HepG2 (cell line): ENCODE measurements around the gene ZNF831. TPM values are rescaled to one million over a fixed set of nuclear protein-coding genes. Genes with fewer than 3 reads are reported as not detected.

ENCODE experiments used
- ATAC-seq: fragments of 200-7000 bp; cut with Tn5 transposase; 3 replicates; pipeline ENCODE4 v1.9.1; 2020; ENCODE audit warnings: mild to moderate bottlenecking, moderate library complexity
- BruUV-seq: library from RNA; stranded (reverse); fragments of 400-500 nt; replicated peaks from 2 replicates; lab custom pipeline; 2021; lab: Mats Ljungman, UMichigan
- CTCF ChIA-PET: fragments of 300-600 bp; formaldehyde crosslinking; extraction: SDS; loops from one replicate; lab custom pipeline; 2021; ENCODE audit warnings: low total read pairs, inconsistent platforms, low intra/inter-chr PET ratio; lab: Yijun Ruan, JAX
- POLR2A ChIA-PET: fragments of 350-600 bp; sonication (Branson Sonifier 250); formaldehyde crosslinking; loops from one replicate; lab custom pipeline; 2020; ENCODE audit warnings: antibody characterized with exemption, inconsistent platforms; lab: Yijun Ruan, JAX
- DNase-seq: peaks from one replicate; pipeline ENCODE4 v3.0.0-alpha.2; 2015; ENCODE audit warnings: low spot score
- FAIRE-seq: peaks from 3 replicates; lab custom pipeline; 2011; peaks lifted over from hg19 to GRCh38; lab: Jason Lieb, UNC
- H2AFZ ChIP-seq: one replicate; pipeline ENCODE4 v1.6.1; 2011; ENCODE audit warnings: low read length, inconsistent platforms
- H3K27ac ChIP-seq: fragments of 300-600 bp; 3 replicates; pipeline ENCODE4 v1.8.0; 2011; ENCODE audit warnings: mixed run types, mild to moderate bottlenecking, mixed read lengths, low read length, inconsistent platforms; ENCODE audit not compliant: insufficient read depth; ENCODE audit errors: extremely low read length
- H3K27me3 ChIP-seq, 2 experiments: fragments of 200-600 bp in 1 of 2; 2 replicates in 1 of 2; 3 replicates in 1 of 2; pipeline versions ENCODE4 v1.6.0 to v1.8.0; 2011; ENCODE audit warnings: low read length in 2 of 2, mild to moderate bottlenecking in 2 of 2, moderate library complexity in 2 of 2, inconsistent platforms in 1 of 2; ENCODE audit not compliant: insufficient read depth in 2 of 2, control insufficient read depth in 1 of 2
- H3K36me3 ChIP-seq, 2 experiments: fragments of 200-600 bp in 1 of 2; replicated peaks in 1 of 2; 2 replicates in 1 of 2; 3 replicates in 1 of 2; pipeline versions ENCODE4 v1.5.1 to v1.8.0; 2011; ENCODE audit warnings: low read length in 2 of 2, inconsistent platforms in 1 of 2; ENCODE audit not compliant: insufficient read depth in 2 of 2, control insufficient read depth in 1 of 2
- H3K4me1 ChIP-seq: 2 replicates; pipeline ENCODE4 v1.5.1; 2012; ENCODE audit warnings: low read length, inconsistent platforms; ENCODE audit not compliant: insufficient read depth
- H3K4me2 ChIP-seq: 2 replicates; pipeline ENCODE4 v1.6.0; 2011; ENCODE audit warnings: low read depth, low read length, inconsistent platforms
- H3K4me3 ChIP-seq, 3 experiments: fragments of 200-600 bp in 1 of 3; sonication (generic), shearing (Covaris generic) in 1 of 3; replicated peaks in 1 of 3; 2 replicates each; pipeline ENCODE4 v1.5.1; 2011 to 2016; ENCODE audit warnings: low read length in 3 of 3, inconsistent platforms in 2 of 3, low read depth in 2 of 3, mild to moderate bottlenecking in 2 of 3, control low read depth in 1 of 3, mixed read lengths in 1 of 3; ENCODE audit not compliant: insufficient read depth in 1 of 3
- H3K79me2 ChIP-seq: one replicate; pipeline ENCODE4 v1.6.1; 2011; ENCODE audit warnings: low read length, inconsistent platforms; ENCODE audit not compliant: insufficient read depth
- H3K9ac ChIP-seq: 2 replicates; pipeline ENCODE4 v1.6.0; 2011; ENCODE audit warnings: mild to moderate bottlenecking, low read depth, low read length, inconsistent platforms; ENCODE audit not compliant: insufficient read depth
- H3K9me3 ChIP-seq: 2 replicates; pipeline ENCODE4 v1.5.1; 2012; ENCODE audit warnings: mild to moderate bottlenecking, low read length
- H4K20me1 ChIP-seq: 2 replicates; pipeline ENCODE4 v1.6.0; 2011; ENCODE audit warnings: inconsistent platforms, mild to moderate bottlenecking, low read length, moderate library complexity; ENCODE audit not compliant: insufficient read depth
- CREB1 ChIP-seq, 2 experiments: fragments of 450-650 bp in 1 of 2; IDR thresholded peaks; 2 replicates each; pipeline ENCODE4 v1.6.1; 2016 to 2017; ENCODE audit warnings: control low read depth in 1 of 2, mild to moderate bottlenecking in 1 of 2, missing compliant biosample characterization in 1 of 2, missing genetic modification characterization in 1 of 2
- EP300 ChIP-seq, 3 experiments: sonication (generic) in 1 of 3; formaldehyde crosslinking in 1 of 3; IDR thresholded peaks; 2 replicates each; pipeline versions ENCODE4 v1.5.1 to v1.6.1; 2011 to 2020; ENCODE audit warnings: low read depth in 2 of 3, low read length in 2 of 3, borderline replicate concordance in 1 of 3, improper control_type of control experiment in 1 of 3, mild to moderate bottlenecking in 1 of 3, missing genetic modification reagents in 1 of 3, moderate library complexity in 1 of 3
- GABPA ChIP-seq, 2 experiments: IDR thresholded peaks; 2 replicates each; pipeline ENCODE4 v1.6.1; 2011 to 2016; ENCODE audit warnings: low read depth in 2 of 2, low read length in 1 of 2, missing biosample characterization in 1 of 2, missing genetic modification characterization in 1 of 2
- POGZ ChIP-seq: sonication (generic); formaldehyde crosslinking; IDR thresholded peaks from 2 replicates; pipeline ENCODE4 v1.4.0; 2020; ENCODE audit warnings: mild to moderate bottlenecking, missing genetic modification reagents
- PTBP1 ChIP-seq: fragments of 200-400 bp; formaldehyde crosslinking; IDR thresholded peaks from 2 replicates; pipeline ENCODE4 v1.6.1; 2018; ENCODE audit warnings: low read length, low read depth; ENCODE audit not compliant: poor library complexity, severe bottlenecking
- RORA ChIP-seq: sonication (generic); formaldehyde crosslinking; IDR thresholded peaks from 2 replicates; pipeline ENCODE4 v1.5.0; 2020; ENCODE audit warnings: mild to moderate bottlenecking, missing genetic modification reagents, moderate library complexity
- ZNF180 ChIP-seq: sonication (generic); formaldehyde crosslinking; IDR thresholded peaks from 2 replicates; pipeline ENCODE4 v1.4.0; 2020; ENCODE audit warnings: low read depth, missing genetic modification reagents, borderline replicate concordance
- ZNF441 ChIP-seq: sonication (generic); formaldehyde crosslinking; IDR thresholded peaks from 2 replicates; pipeline ENCODE4 v1.7.0; 2021; ENCODE audit warnings: missing genetic modification reagents, borderline replicate concordance
- ZNF766 ChIP-seq: sonication (generic); formaldehyde crosslinking; IDR thresholded peaks from 2 replicates; pipeline ENCODE4 v1.5.0; 2020; ENCODE audit warnings: missing genetic modification reagents, borderline replicate concordance
- ZNF782 ChIP-seq: sonication (generic); formaldehyde crosslinking; IDR thresholded peaks from 2 replicates; pipeline ENCODE4 v1.4.0; 2020; ENCODE audit warnings: missing genetic modification reagents, mild to moderate bottlenecking, borderline replicate concordance
- WGBS: methylation state at CpG from one replicate; pipeline ENCODE4 v1.1.6; 2017; ENCODE audit warnings: low lambda C conversion rate; 5-methylcytosine and 5-hydroxymethylcytosine counted together
- in situ Hi-C: cut with HindIII; loops from 2 replicates; pipeline ENCODE4 v1.10.0; 2017; ENCODE audit warnings: low pct_unique_long_range_greater_than_20kb; ENCODE audit not compliant: extremely low pct_ligation_motif_present
- intact Hi-C: fragments of 100-400 bp; cut with micrococcal nuclease; formaldehyde crosslinking; loops from one replicate; pipeline ENCODE4 v1.10.0; 2022; ENCODE audit not compliant: unreplicated experiment
- polyA plus RNA-seq, 8 experiments: library from polyadenylated mRNA; depleted of rRNA in 3 of 8; stranded (reverse) in 7 of 8; unstranded in 1 of 8; fragments of >200 nt; fragmentation: Illumina TruSeq in 4 of 8; extraction: Trizol in 4 of 8; gene quantifications; 2 replicates each; pipeline versions ENCODE4 v1.2.1 to v1.2.3, GENCODE V29; 2011 to 2016; ENCODE audit warnings: low read depth in 4 of 8, missing spikeins in 1 of 8, mixed read lengths in 1 of 8; ENCODE audit not compliant: insufficient read depth in 1 of 8
- total RNA-seq, 5 experiments: library from RNA; depleted of rRNA; stranded (reverse); fragments of >200 nt; fragmentation: Illumina TruSeq; extraction: Trizol; gene quantifications; 2 replicates each; pipeline ENCODE4 v1.2.3, GENCODE V29; 2016; ENCODE audit warnings: low read depth in 1 of 5
- TF ChIP-seq, protein P1 (sequence below): sonication (generic); formaldehyde crosslinking; IDR thresholded peaks from 2 replicates; pipeline ENCODE4 v1.8.0; 2022; ENCODE audit warnings: mild to moderate bottlenecking, missing genetic modification reagents; ENCODE audit not compliant: insufficient replicate concordance
- TF ChIP-seq, protein P2 (sequence below): sonication (generic); formaldehyde crosslinking; IDR thresholded peaks from 2 replicates; pipeline ENCODE4 v1.4.0; 2020; ENCODE audit warnings: low read depth, mild to moderate bottlenecking, missing genetic modification reagents

Gene ZNF831
- total and polyA plus RNA-seq, 2 of the 13 experiments (the other 11 are each of a cell fraction or from before 2014, with no cell fraction given): not detected

DNA sequence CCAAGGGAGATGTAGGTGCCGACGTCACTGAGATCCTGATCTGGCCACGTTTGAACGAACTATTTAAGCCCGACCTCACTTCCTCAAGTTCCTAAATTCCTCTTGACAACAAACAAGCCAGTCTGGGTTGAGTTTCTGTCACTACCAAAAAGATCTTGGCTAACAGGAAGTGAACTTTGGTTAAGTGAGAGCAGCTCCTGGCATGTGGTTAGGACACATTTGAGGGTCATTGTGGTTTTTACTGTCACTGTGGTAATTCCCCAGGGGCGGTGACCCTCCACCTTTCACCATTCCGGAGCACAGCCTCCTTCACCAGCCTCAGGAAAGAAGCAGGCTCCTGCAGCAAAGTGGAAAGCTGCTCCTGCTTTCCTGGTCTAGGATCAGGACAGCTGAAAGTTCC lies 43.1 kb upstream of the ZNF831 start:
- Histone ChIP-seq H3K27me3 (peaks cover 0 to 50% of the 10 kb centered on the region in 2 experiments; a peak in 2 of 5 replicates), H3K9me3 (0 out of 2 replicates have a peak, but pooled peaks cover 5% of the 10 kb centered on the region), H3K27ac (no peak overlapping the region), H3K4me1 (peaks cover 4% of the 10 kb centered on the region), H3K4me2 (no peak overlapping the region), H2AFZ (no peak overlapping the region), H3K4me3 (no peak overlapping the region), H3K36me3 (no peaks in the 10 kb centered on the region), H3K9ac (no peak overlapping the region), H4K20me1 (no peaks in the 10 kb centered on the region), H3K79me2 (no peaks in the 10 kb centered on the region)
- BruUV-seq: no TSS peak
- in situ Hi-C loops (no loop called here), intact Hi-C loops (no loop called here)
- no peak for DNase-seq
- ChIA-PET CTCF (no interaction called here), POLR2A (no interaction called here)
- no peak for ATAC-seq
- no peak for FAIRE-seq
- WGBS: 15% methylated on average over 7 of the region's 7 CpGs
- no peak for TF ChIP-seq ZNF782 (CRISPR knock-in tag)
- peak; percentile 41; the same call in 1 of the 2 replicates for TF ChIP-seq CREB1 (IDR thresholded peaks at IDR 0.05)
- no peak for TF ChIP-seq CREB1 (CRISPR knock-in tag; IDR thresholded peaks at IDR 0.05)
- no peak for TF ChIP-seq GABPA (IDR thresholded peaks at IDR 0.05; ENCODE audit: low read depth, low read length)
- 0 out of 2 replicates have a peak, but pooled peaks have one; percentile 30 for TF ChIP-seq GABPA (CRISPR knock-in tag; IDR thresholded peaks at IDR 0.05; ENCODE audit: low read depth)

DNA sequence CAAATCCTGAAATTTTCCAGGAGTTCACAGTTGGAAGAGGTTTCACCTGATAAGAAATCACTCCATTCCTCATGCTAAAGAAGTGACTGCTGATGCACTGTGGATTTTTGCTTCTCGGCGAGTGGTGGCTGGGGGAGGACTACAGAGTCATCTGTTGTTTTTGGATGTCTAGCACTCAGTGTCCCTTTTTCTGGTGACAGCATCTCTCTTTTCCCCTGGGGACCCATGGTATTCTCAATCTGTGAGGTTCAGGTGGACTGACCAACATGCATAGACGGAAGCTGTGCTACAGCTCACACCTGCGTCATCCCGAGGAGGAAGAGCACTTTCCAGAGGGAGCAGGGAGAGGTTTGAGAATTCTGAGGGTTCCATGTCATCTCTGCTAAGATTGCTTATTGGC lies 42.7 kb upstream of the ZNF831 start:
- no peak for DNase-seq
- Histone ChIP-seq H3K9ac (no peak overlapping the region), H3K4me1 (peaks cover 9% of the 10 kb centered on the region), H3K27ac (no peak overlapping the region), H3K27me3 (peaks cover 0 to 50% of the 10 kb centered on the region in 2 experiments; a peak in 2 of 5 replicates), H3K4me2 (no peak overlapping the region), H3K9me3 (0 out of 2 replicates have a peak, but pooled peaks cover 5% of the 10 kb centered on the region), H4K20me1 (no peaks in the 10 kb centered on the region), H2AFZ (no peak overlapping the region), H3K4me3 (no peak overlapping the region), H3K79me2 (no peaks in the 10 kb centered on the region), H3K36me3 (no peaks in the 10 kb centered on the region)
- intact Hi-C loops (no loop called here), in situ Hi-C loops (no loop called here)
- no peak for FAIRE-seq
- POLR2A ChIA-PET: no interaction called here
- no peak for ATAC-seq
- 53% methylated on average over 5 of the region's 5 CpGs for WGBS
- no TSS peak for BruUV-seq
- CTCF ChIA-PET: no interaction called here
- TF ChIP-seq POGZ (CRISPR knock-in tag) (no peak), RORA (no peak), EP300 (IDR thresholded peaks at IDR 0.05; ENCODE audit: low read depth in 2 of 2, low read length in 2 of 2) (no peak), EP300 (CRISPR knock-in tag; IDR thresholded peaks at IDR 0.05; ENCODE audit: borderline replicate concordance) (no peak), ZNF180 (no peak), PTBP1 (no peak), ZNF766 (CRISPR knock-in tag) (no peak), ZNF441 (no peak)
- TF ChIP-seq, protein P1, sequence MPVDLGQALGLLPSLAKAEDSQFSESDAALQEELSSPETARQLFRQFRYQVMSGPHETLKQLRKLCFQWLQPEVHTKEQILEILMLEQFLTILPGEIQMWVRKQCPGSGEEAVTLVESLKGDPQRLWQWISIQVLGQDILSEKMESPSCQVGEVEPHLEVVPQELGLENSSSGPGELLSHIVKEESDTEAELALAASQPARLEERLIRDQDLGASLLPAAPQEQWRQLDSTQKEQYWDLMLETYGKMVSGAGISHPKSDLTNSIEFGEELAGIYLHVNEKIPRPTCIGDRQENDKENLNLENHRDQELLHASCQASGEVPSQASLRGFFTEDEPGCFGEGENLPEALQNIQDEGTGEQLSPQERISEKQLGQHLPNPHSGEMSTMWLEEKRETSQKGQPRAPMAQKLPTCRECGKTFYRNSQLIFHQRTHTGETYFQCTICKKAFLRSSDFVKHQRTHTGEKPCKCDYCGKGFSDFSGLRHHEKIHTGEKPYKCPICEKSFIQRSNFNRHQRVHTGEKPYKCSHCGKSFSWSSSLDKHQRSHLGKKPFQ: no peak
- TF ChIP-seq, protein P2, sequence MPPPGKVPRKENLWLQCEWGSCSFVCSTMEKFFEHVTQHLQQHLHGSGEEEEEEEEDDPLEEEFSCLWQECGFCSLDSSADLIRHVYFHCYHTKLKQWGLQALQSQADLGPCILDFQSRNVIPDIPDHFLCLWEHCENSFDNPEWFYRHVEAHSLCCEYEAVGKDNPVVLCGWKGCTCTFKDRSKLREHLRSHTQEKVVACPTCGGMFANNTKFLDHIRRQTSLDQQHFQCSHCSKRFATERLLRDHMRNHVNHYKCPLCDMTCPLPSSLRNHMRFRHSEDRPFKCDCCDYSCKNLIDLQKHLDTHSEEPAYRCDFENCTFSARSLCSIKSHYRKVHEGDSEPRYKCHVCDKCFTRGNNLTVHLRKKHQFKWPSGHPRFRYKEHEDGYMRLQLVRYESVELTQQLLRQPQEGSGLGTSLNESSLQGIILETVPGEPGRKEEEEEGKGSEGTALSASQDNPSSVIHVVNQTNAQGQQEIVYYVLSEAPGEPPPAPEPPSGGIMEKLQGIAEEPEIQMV (CRISPR knock-in tag): no peak
